NB4 (cell line): ENCODE results near the gene GCK.

Experiments used
- DNase-seq: peaks from one replicate; pipeline ENCODE4 v3.0.0; 2010; ENCODE audit warnings: low read depth
- H3K4me3 ChIP-seq: one replicate; pipeline ENCODE4 v1.5.1; 2011; ENCODE audit warnings: mild to moderate bottlenecking, low read depth, low read length, moderate library complexity
- CTCF ChIP-seq: IDR thresholded peaks from one replicate; pipeline ENCODE4 v1.5.1; 2012; ENCODE audit warnings: low read depth, low read length
- MAX ChIP-seq: IDR thresholded peaks from 2 replicates; pipeline ENCODE4 v1.6.1; 2011; ENCODE audit warnings: low read depth, low read length
- MYC ChIP-seq: IDR thresholded peaks from 2 replicates; pipeline ENCODE4 v1.6.1; 2011; ENCODE audit warnings: low read depth, low read length
- POLR2A ChIP-seq: IDR thresholded peaks from 2 replicates; pipeline ENCODE4 v1.6.1; 2011; ENCODE audit warnings: mild to moderate bottlenecking; ENCODE audit not compliant: insufficient read length; ENCODE audit errors: extremely low read depth

The GCK gene

GRCh38 chr7:44098092-44099068 lies 90.9 kb downstream of the GCK start:
- no peak overlapping the region for H3K4me3 ChIP-seq
- no peak for DNase-seq
- TF ChIP-seq POLR2A (no peak), MAX (no peak), CTCF (no peak), MYC (no peak)

GRCh38 chr7:44097064-44097932 lies 91.9 kb downstream of the GCK start:
- TF ChIP-seq MYC (0 out of 2 replicates have a peak, but pooled peaks have one; percentile 16), POLR2A (no peak)

GRCh38 chr7:44096326-44096881 lies 92.8 kb downstream of the GCK start:
- DNase-seq, result no peak
- TF ChIP-seq MAX, result no peak
- no peak for TF ChIP-seq POLR2A
- no peak for TF ChIP-seq CTCF
- no peak for TF ChIP-seq MYC
- H3K4me3 ChIP-seq, result no peak overlapping the region

More at GRCh38 chr7:44097064-44097932, 91.9 kb downstream of the GCK start:
- DNase-seq, result peak; percentile 89
- no peak overlapping the region for H3K4me3 ChIP-seq

GRCh38 chr7:44095781-44096180 lies 93.5 kb downstream of the GCK start:
- H3K4me3 ChIP-seq, result no peak overlapping the region
- no peak for DNase-seq
- TF ChIP-seq CTCF (no peak), POLR2A (no peak)

- no peak for DNase-seq
- TF ChIP-seq CTCF, result no peak
- no peak for TF ChIP-seq POLR2A
- TF ChIP-seq MAX, result no peak
- no peak for TF ChIP-seq MYC
- no peak overlapping the region for H3K4me3 ChIP-seq
Observed at GRCh38 chr7:44094883-44095592, 94.2 kb downstream of the GCK start.
